Vagina (tissue), 2 donors: Measurements from ENCODE around the gene FGF12.

ENCODE experiments used
- CTCF ChIP-seq, 3 experiments: fragments of 450-650 bp in 2 of 3; fragments of 200-600 bp in 1 of 3; sonication (generic) in 1 of 3; IDR thresholded peaks; one replicate each; pipeline ENCODE4 v1.5.1; 2017 to 2019; ENCODE audit warnings: antibody characterized with exemption in 3 of 3, mild to moderate bottlenecking in 2 of 3, moderate library complexity in 2 of 3
- POLR2A ChIP-seq, 2 donors: fragments of 450-650 bp; IDR thresholded peaks; one replicate each; pipeline ENCODE4 v1.6.1; 2017; ENCODE audit warnings: antibody characterized with exemption in 2 of 2, mild to moderate bottlenecking in 2 of 2, moderate library complexity in 2 of 2
- POLR2AphosphoS5 ChIP-seq, 2 donors: sonication (generic); formaldehyde crosslinking; IDR thresholded peaks; one replicate each; pipeline ENCODE4 v1.9.0; 2017; ENCODE audit warnings: antibody characterized with exemption in 2 of 2, mild to moderate bottlenecking in 2 of 2, low read depth in 1 of 2; ENCODE audit not compliant: insufficient read depth in 1 of 2

GRCh38 chr3:192212979-192213378, 514.4 kb downstream of the FGF12 start:
- TF ChIP-seq CTCF (IDR thresholded peaks at IDR 0.05): no peak
- no peak for TF ChIP-seq POLR2A (IDR thresholded peaks at IDR 0.05)
- no peak for TF ChIP-seq POLR2AphosphoS5 (IDR thresholded peaks at IDR 0.05; ENCODE audit: insufficient read depth in 1 of 2, low read depth in 1 of 2)
